ENCODE measurements around the gene ZEB1.
A peak's percentile ranks its signal among the peaks of the same experiment; 100 is the strongest.
"Not testable (repeated sequence)": the region's sequence is repeated elsewhere in the genome, so short reads cannot be mapped to it uniquely, and the experiment has no call there.

The ZEB1 gene

GRCh38 chr10:31368724-31369123 is 49.7 kb downstream of the ZEB1 start:
- DNase-seq (ENCODE audit: low spot score): no peak

DNA sequence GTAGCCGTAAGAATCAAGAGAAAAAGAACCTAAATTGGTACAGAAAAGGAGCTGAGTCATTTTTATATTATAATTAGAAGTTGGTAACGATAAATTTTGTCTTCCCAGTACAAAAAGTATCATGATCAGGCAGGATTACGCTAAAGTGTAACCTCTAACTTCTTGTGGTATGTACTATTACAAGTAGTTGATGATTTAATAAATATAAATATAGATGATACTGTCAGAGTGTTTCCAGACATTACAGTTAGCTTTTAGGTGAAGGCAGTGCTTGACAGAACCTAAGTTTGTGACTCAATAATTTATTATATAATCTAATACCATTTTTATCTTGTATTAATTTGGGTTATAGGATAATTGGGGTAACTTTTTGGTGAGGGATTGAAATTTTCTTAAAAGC is 53.4 kb downstream of the ZEB1 start:
- no peak for DNase-seq (ENCODE audit: low spot score)

DNA sequence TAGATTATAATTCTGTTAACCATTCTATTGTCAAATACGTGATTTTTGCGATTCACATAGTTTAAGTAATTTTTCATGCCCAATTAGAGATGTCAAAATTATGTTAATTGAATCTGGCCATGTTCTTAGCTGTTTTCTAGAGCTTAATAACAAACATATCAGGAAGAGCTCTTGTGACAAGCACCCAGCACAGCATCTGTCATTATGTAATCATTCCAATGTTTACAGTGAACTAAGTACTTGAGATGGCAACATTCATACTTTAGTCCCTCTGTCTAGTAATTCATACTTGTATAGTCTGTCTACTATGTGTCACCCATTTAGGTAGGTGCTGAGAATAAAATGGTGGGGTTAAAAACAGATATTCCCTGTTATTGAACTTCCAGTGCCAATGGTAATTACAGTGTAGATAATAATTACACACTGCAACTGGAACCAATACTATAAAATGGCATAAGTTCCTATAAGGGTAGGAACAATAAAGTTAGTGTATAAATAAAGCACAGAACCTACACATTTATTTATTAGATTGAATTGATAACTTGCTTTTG is 55.2 kb downstream of the ZEB1 start:
- no peak for DNase-seq (ENCODE audit: low spot score)

DNA sequence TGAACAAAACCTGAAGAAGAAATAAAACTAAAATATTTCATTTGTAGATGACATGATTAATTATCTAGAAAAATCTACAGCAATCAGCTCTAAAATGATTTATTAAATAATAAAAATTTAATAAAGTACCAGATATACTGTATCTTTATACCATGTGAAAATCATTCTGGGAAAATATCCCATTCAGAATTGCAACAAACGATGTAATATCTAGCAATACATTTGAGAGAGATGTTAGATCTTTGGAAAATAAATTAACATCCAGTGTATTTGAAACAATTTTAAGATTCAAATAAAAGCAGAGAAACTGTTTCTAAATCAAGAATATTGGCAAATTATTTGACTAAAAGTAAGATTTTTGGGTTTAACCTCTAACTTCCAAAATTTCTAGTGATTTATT is 62.2 kb downstream of the ZEB1 start:
- DNase-seq (ENCODE audit: low spot score): no peak

DNA sequence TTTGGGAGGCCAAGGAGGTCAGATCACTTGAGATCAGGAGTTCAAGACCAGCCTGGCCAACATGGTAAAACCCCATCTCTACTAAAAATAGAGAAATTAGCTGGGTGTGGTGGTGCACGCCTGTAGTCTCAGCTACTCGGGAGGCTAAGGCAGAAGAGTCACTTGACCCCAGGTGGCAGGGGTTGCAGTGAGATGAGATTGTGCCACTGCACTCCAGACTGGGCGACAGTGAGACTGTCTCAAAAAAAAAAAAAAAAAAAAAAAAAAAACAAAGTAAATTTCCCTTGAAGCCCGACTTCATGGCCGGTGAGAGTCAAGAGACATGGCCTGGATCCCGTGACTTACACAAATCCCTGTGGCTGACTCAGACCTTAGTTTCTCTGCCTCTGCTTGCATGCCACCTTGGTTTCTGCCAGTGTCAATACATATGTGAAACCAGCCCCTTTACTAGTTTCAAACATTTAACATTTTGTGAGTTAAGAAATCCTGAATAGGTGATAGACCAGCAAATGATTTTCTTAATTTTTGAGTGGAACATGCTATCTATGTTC is 62.8 kb downstream of the ZEB1 start:
- no peak for DNase-seq (ENCODE audit: low spot score)

GRCh38 chr10:31383810-31384588 is 65.0 kb downstream of the ZEB1 start:
- DNase-seq (ENCODE audit: low spot score): no peak

DNA sequence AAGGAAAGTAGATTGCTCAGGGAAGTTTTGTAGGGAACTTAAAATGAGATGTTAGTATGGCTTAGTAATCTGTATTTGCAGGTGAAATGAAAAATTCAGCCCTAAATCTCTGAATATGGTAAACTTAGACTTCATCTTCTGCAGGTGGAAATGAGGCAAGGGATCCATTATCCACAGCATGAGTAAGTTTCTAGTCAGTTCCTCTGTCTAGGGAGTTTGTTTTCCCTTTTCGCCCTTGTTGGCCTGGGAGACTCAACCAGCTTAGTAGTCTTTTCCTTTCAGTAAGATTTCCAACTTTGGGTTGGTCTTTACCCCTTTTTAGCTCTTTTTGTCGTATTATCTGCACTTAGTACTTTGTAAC is 65.6 kb downstream of the ZEB1 start:
- no peak for DNase-seq (ENCODE audit: low spot score)

DNA sequence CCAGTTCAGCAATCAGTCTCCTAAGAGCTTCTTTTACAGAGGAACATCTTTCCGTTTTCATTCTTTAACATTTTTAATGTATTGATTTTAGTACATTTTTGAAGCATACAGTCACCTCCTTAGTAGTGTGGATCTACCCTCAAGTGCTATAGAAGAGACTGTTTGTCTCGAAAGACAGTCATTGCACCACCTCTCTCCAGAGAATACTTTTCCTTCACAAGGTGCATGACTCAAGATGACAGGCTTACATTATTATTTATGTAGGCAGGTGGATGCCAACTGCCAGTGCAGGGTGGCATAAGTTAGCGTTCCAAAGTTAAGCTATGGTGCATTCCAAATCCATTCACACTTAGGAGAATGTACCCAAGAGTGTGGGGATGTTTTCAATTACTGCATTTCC is 71.8 kb downstream of the ZEB1 start:
- DNase-seq (ENCODE audit: low spot score): no peak

GRCh38 chr10:31393844-31394243 is 74.8 kb downstream of the ZEB1 start:
- no peak for DNase-seq (ENCODE audit: low spot score)

DNA sequence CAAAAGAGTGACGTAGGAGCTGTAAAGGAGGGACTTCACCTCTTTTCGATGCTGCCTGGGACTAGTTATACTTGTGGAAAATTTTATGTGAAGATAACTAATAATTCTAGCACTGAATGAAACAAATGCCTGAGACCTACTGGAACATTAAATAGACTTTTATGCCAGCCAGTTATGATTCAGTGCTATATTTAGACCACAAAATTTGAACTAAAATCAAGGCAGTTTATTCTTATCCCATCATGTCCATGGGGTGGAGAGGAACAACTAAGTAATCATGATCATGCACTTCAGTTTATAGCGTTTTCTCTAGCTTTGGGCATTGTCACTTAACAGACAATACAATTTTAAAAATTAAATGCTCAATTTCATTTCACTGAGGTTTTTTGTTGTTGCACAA is 76.7 kb downstream of the ZEB1 start:
- no peak for DNase-seq (ENCODE audit: low spot score)

- no peak for DNase-seq (ENCODE audit: low spot score)
Measured at GRCh38 chr10:31396376-31396775, 77.4 kb downstream of the ZEB1 start.

DNA sequence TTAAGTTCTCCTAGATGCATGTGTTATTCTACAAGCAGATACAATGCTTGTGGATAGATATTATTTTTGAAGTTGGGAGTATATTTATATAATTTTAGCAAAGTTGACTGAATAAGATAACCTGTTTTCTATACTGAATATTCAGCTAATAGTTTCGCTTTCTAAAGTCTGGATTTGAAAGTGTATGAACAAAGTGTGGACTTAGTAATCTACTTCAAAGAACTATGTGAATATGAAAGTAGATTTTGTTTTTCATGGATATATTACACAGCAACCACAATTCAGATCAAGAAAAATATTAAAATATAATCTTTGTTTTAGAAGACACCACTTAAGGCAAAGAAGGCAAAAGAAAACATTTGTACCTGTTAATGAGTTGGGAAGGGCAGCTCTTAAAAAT is 78.8 kb downstream of the ZEB1 start:
- DNase-seq (ENCODE audit: low spot score): no peak

- DNase-seq (ENCODE audit: low spot score): no peak
Measured at GRCh38 chr10:31399171-31399570, 80.2 kb downstream of the ZEB1 start.

DNA sequence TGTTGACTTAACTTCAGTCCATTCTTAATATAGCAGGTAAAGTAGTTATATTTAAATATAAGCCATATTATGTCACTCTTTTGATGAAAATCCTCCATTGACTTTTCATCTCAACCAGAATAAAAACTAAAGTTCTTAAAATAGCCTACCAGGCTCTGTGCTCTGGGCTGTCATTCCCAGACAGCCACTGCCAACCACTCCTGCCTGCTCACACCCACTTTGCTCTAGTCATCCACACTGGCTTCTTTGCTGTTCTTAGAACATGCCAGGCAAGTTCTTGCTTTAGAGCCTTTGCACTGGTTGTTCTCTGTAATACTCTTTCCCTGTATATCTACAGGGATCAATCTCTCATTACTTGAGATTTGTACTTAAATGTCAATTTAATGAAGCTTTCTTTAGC is 80.6 kb downstream of the ZEB1 start:
- DNase-seq (ENCODE audit: low spot score): no peak

DNA sequence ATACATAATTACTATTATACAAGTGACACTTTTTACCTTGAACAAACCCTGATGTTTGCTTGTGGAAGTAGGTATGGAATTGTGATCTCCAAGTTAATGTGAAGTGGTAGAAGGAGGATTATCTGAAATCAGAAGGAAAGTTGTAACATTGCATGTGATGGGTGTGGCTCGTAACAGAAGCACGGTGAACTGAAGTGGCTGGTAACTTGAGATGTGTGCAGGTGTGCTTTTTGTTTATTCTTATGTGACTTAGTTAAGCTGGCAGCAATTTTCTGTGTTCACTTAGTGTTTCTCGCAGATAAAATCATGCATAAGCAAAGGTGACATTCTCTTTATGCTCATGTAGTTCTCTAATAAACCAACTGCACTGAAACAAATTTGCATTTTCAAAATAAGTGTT is 82.3 kb downstream of the ZEB1 start:
- DNase-seq (ENCODE audit: low spot score): no peak

DNA sequence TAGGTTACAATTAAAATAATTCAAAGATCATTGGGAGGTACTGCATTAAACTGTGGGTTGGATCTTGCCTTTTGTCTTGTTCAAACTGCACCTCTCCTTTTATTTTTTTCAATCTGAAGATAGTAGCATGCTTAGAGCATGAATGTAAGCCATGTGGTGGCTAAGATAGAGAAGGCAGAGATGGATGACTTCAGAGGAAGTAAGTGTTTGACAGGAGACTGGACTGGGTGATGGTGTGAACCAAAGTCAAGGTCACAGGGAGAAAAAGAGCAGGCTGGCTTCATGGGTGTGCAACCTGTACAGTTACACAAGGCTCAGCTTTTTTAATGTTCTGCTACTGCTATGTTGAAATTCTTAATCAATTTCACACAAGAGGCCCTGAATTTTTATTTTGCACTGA is 85.6 kb downstream of the ZEB1 start:
- DNase-seq (ENCODE audit: low spot score): no peak

GRCh38 chr10:31405829-31406228 is 86.8 kb downstream of the ZEB1 start:
- DNase-seq (ENCODE audit: low spot score): not testable (repeated sequence)

GRCh38 chr10:31412397-31412796 is 93.4 kb downstream of the ZEB1 start:
- DNase-seq (ENCODE audit: low spot score): not testable (repeated sequence)

- DNase-seq (ENCODE audit: low spot score): peak; percentile 4
Measured at GRCh38 chr10:31413325-31413724, 94.3 kb downstream of the ZEB1 start.

GRCh38 chr10:31418481-31418880 is 99.5 kb downstream of the ZEB1 start:
- no peak for DNase-seq (ENCODE audit: low spot score)

GRCh38 chr10:31419394-31420063 is 100.5 kb downstream of the ZEB1 start:
- DNase-seq (ENCODE audit: low spot score): no peak

DNA sequence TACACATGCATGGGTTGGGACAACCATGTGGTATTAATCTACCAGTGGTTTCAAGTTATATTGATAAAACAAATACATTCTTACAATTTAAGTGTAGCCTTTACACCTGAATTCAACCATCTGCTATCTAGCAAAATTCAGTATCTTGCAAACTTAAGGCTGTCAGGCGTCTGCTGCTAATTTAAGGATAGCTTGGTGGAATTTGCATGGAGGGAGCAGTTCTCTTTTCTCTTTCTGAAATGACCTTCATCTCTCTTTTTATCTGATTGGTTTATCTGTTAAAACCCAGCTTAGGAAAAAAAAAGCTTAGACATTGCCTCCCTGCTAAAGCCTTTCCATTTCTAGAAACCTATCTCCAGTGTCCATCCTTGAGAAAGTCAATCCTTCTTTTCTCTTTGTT is 102.3 kb downstream of the ZEB1 start:
- DNase-seq (ENCODE audit: low spot score): no peak

DNA sequence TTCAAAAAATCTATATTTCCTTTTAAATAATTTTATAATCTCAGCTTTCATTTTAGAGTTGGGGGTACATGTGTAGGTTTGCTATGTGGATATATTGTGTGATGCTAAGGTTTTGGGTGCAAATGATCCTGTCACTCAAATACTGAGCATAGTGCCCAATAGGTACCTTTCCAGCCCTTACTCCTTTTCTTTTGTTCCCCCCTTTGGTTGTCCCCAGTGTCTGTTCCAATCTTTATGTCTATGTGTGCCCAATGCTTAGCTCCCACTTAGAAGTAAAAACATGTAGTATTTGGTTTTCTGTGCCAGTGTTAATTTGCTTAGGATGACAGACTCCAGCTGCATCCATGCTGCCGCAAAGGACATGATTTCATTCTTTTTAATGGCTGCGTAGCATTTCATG is 103.6 kb downstream of the ZEB1 start:
- no peak for DNase-seq (ENCODE audit: low spot score)
